Measurements from ENCODE around the gene C2CD4D. TPM values are rescaled to one million over a fixed set of nuclear protein-coding genes. Genes with fewer than 3 reads are reported as not detected.

C2CD4D gene
- polyA plus RNA-seq, 1 donor from 2014 or later = not detected

DNA sequence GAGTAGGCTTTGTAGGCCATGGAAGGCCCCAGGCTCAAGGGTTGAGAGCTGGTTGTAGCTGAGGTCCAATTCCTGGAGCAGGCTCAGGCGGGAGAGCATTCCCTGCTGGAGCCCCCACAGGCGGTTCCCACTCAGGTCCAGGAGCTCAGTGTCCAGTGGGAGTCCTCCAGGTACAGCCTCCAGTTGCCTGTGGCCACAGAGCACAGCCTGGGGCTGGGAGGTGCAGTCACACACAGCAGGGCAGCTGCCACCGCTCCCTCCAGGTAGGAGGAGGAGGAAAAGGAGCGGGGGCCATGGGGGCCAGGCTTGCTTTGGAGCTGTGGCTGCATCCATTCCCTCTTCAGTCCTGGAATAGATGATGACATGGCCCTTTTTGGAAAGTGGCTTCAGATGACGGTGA lies 37.2 kb downstream of the C2CD4D start:
- H3K27ac ChIP-seq (ENCODE audit: low read length) = no peak overlapping the region
- H3K9ac ChIP-seq (ENCODE audit: low read length) = no peak overlapping the region
- no peak overlapping the region for H3K4me2 ChIP-seq (ENCODE audit: low read length)
- H4K20me1 ChIP-seq (ENCODE audit: insufficient read depth) = no peaks in the 10 kb centered on the region
- TF ChIP-seq TAF1 (IDR thresholded peaks at IDR 0.05; ENCODE audit: low read depth) = no peak
- TF ChIP-seq, protein P1, sequence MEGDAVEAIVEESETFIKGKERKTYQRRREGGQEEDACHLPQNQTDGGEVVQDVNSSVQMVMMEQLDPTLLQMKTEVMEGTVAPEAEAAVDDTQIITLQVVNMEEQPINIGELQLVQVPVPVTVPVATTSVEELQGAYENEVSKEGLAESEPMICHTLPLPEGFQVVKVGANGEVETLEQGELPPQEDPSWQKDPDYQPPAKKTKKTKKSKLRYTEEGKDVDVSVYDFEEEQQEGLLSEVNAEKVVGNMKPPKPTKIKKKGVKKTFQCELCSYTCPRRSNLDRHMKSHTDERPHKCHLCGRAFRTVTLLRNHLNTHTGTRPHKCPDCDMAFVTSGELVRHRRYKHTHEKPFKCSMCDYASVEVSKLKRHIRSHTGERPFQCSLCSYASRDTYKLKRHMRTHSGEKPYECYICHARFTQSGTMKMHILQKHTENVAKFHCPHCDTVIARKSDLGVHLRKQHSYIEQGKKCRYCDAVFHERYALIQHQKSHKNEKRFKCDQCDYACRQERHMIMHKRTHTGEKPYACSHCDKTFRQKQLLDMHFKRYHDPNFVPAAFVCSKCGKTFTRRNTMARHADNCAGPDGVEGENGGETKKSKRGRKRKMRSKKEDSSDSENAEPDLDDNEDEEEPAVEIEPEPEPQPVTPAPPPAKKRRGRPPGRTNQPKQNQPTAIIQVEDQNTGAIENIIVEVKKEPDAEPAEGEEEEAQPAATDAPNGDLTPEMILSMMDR (IDR thresholded peaks at IDR 0.05; ENCODE audit: poor library complexity, severe bottlenecking) = no peak
- TF ChIP-seq MXI1 (conservative IDR thresholded peaks at IDR 0.05; ENCODE audit: poor library complexity, severe bottlenecking) = no peak
- TF ChIP-seq EZH2 (IDR thresholded peaks at IDR 0.05; ENCODE audit: borderline replicate concordance, insufficient read depth, low read length, poor library complexity, severe bottlenecking) = no peak
- TF ChIP-seq EP300 (conservative IDR thresholded peaks at IDR 0.05; ENCODE audit: poor library complexity, severe bottlenecking) = no peak
- TF ChIP-seq, protein P2, sequence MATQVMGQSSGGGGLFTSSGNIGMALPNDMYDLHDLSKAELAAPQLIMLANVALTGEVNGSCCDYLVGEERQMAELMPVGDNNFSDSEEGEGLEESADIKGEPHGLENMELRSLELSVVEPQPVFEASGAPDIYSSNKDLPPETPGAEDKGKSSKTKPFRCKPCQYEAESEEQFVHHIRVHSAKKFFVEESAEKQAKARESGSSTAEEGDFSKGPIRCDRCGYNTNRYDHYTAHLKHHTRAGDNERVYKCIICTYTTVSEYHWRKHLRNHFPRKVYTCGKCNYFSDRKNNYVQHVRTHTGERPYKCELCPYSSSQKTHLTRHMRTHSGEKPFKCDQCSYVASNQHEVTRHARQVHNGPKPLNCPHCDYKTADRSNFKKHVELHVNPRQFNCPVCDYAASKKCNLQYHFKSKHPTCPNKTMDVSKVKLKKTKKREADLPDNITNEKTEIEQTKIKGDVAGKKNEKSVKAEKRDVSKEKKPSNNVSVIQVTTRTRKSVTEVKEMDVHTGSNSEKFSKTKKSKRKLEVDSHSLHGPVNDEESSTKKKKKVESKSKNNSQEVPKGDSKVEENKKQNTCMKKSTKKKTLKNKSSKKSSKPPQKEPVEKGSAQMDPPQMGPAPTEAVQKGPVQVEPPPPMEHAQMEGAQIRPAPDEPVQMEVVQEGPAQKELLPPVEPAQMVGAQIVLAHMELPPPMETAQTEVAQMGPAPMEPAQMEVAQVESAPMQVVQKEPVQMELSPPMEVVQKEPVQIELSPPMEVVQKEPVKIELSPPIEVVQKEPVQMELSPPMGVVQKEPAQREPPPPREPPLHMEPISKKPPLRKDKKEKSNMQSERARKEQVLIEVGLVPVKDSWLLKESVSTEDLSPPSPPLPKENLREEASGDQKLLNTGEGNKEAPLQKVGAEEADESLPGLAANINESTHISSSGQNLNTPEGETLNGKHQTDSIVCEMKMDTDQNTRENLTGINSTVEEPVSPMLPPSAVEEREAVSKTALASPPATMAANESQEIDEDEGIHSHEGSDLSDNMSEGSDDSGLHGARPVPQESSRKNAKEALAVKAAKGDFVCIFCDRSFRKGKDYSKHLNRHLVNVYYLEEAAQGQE (IDR thresholded peaks at IDR 0.05; ENCODE audit: borderline replicate concordance) = no peak
- TF ChIP-seq SMC3 (conservative IDR thresholded peaks at IDR 0.05; ENCODE audit: poor library complexity) = no peak
- no peak for TF ChIP-seq POLR2AphosphoS5 (IDR thresholded peaks at IDR 0.05)
- TF ChIP-seq RAD21 (conservative IDR thresholded peaks at IDR 0.05) = no peak
- no peak overlapping the region for H3K4me3 ChIP-seq (ENCODE audit: low read length)
- H3F3A ChIP-seq (ENCODE audit: insufficient read depth, low read length, poor library complexity, severe bottlenecking) = no peaks in the 10 kb centered on the region
- no peaks in the 10 kb centered on the region for H3K9me2 ChIP-seq (ENCODE audit: insufficient read depth, low read length)
- no peak overlapping the region for H2AFZ ChIP-seq (ENCODE audit: low read depth, low read length)
- no peaks in the 10 kb centered on the region for H3K79me2 ChIP-seq (replicated peaks; ENCODE audit: insufficient read depth, low read length)
- no peaks in the 10 kb centered on the region for H3K36me3 ChIP-seq (ENCODE audit: insufficient read depth, low read length)
- H3K27me3 ChIP-seq (ENCODE audit: insufficient read depth, low read depth, low read length) = no peaks in the 10 kb centered on the region
- H3K9me3 ChIP-seq (ENCODE audit: low read length) = no peaks in the 10 kb centered on the region

DNA sequence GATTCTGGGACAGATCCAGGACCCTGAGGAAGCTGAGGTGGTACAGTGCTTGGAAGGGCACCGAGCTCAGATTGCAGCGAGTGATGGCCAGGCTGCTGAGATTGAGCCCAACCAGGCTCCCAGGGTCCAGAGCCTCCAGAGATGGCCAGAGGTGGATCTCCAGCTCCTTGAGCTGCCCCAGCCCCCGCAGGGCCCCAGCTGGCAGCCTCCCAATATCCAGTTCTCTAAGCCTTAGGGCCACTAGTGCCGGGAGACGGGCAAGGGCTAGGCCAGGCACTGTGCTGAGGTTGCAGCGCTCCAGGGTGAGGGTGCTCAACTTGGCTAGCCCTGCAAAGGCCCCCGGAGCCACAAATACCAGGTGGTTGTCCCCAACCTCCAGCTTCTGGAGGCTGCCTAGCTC lies 37.8 kb downstream of the C2CD4D start:
- H3K36me3 ChIP-seq (ENCODE audit: insufficient read depth, low read length) = no peaks in the 10 kb centered on the region
- H3K4me2 ChIP-seq (ENCODE audit: low read length) = no peak overlapping the region
- no peaks in the 10 kb centered on the region for H4K20me1 ChIP-seq (ENCODE audit: insufficient read depth)
- H3K4me3 ChIP-seq (ENCODE audit: low read length) = no peak overlapping the region
- H3K9me2 ChIP-seq (ENCODE audit: insufficient read depth, low read length) = no peaks in the 10 kb centered on the region
- H3K27me3 ChIP-seq (ENCODE audit: insufficient read depth, low read depth, low read length) = no peaks in the 10 kb centered on the region
- no peak overlapping the region for H2AFZ ChIP-seq (ENCODE audit: low read depth, low read length)
- H3F3A ChIP-seq (ENCODE audit: insufficient read depth, low read length, poor library complexity, severe bottlenecking) = no peaks in the 10 kb centered on the region
- H3K9ac ChIP-seq (ENCODE audit: low read length) = no peak overlapping the region
- no peak overlapping the region for H3K27ac ChIP-seq (ENCODE audit: low read length)
- TF ChIP-seq POLR2AphosphoS5 (IDR thresholded peaks at IDR 0.05) (no peak), EZH2 (IDR thresholded peaks at IDR 0.05; ENCODE audit: borderline replicate concordance, insufficient read depth, low read length, poor library complexity, severe bottlenecking) (no peak), EP300 (conservative IDR thresholded peaks at IDR 0.05; ENCODE audit: poor library complexity, severe bottlenecking) (no peak), SMC3 (conservative IDR thresholded peaks at IDR 0.05; ENCODE audit: poor library complexity) (no peak), TAF1 (IDR thresholded peaks at IDR 0.05; ENCODE audit: low read depth) (no peak), MXI1 (conservative IDR thresholded peaks at IDR 0.05; ENCODE audit: poor library complexity, severe bottlenecking) (no peak), RAD21 (conservative IDR thresholded peaks at IDR 0.05) (no peak)
- TF ChIP-seq, protein P1 (IDR thresholded peaks at IDR 0.05; ENCODE audit: poor library complexity, severe bottlenecking) = no peak
- TF ChIP-seq, protein P2 (IDR thresholded peaks at IDR 0.05; ENCODE audit: borderline replicate concordance) = no peak
- H3K9me3 ChIP-seq (ENCODE audit: low read length) = no peaks in the 10 kb centered on the region
- no peaks in the 10 kb centered on the region for H3K79me2 ChIP-seq (replicated peaks; ENCODE audit: insufficient read depth, low read length)
